Measurements from ENCODE around the gene DOCK10.

Gene DOCK10

DNA sequence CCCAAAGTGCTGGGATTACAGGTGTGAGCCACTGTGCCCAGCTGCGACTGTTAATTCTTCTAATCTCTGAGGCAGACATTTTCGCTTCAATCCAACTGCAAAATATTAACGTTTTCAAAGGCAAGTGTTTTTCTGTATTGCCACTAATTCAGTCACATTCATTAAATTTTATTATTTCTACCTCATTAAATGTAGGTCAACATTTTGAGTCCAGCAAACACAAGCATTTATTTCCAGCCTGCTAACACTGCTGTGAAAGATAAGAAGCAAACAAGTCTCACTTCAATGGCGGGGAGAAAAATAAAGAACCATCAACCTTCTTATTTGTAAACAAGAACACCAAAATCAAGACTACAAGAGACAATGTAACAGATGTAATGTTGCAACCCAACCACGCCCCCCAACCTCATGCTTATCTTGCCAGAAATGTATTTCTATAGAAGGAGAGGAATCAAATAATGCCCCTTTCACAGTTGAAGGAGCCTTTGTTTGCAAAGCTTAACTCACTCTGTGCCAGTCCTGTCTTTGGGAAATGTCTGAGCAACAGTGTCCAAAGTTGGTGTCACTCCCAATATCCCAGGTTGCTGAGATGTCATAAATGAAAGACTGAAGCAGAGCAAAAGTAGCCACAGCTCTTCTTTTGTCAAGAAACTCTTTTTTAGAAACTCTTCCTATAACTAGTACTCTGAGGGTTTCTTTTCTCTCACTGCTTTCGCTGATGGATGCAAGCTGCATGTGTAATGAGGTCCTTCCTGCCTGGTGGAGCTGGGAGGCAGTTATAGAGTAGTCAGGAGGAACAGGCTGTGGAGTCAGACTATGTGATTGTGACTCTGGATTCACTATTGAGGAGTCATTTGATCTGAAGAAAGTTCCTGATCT is 8.6 kb downstream of the DOCK10 start:
- Mint-ChIP-seq H3K9me3 (no peaks in the 10 kb centered on the region), H3K4me3 (peak overlapping the region; percentile 27), H3K4me1 (ENCODE audit: low read depth) (peaks cover 60% of the 10 kb centered on the region), H3K27me3 (ENCODE audit: low read depth) (no peaks in the 10 kb centered on the region), H3K36me3 (ENCODE audit: low read depth) (peaks cover 54% of the 10 kb centered on the region), H3K27ac (peak overlapping the region; percentile 64)

- Mint-ChIP-seq H3K4me3 (no peak overlapping the region), H3K27ac (no peak overlapping the region), H3K4me1 (ENCODE audit: low read depth) (peaks cover 58% of the 10 kb centered on the region), H3K27me3 (ENCODE audit: low read depth) (no peaks in the 10 kb centered on the region), H3K36me3 (ENCODE audit: low read depth) (peaks cover 54% of the 10 kb centered on the region), H3K9me3 (no peaks in the 10 kb centered on the region)
Measured at GRCh38 chr2:225032246-225032645, 10.0 kb downstream of the DOCK10 start.

GRCh38 chr2:225031599-225031998 is 10.7 kb downstream of the DOCK10 start:
- Mint-ChIP-seq H3K27me3 (ENCODE audit: low read depth) (no peaks in the 10 kb centered on the region), H3K27ac (no peak overlapping the region), H3K4me3 (no peak overlapping the region), H3K9me3 (no peaks in the 10 kb centered on the region), H3K36me3 (ENCODE audit: low read depth) (peaks cover 50% of the 10 kb centered on the region), H3K4me1 (ENCODE audit: low read depth) (peaks cover 58% of the 10 kb centered on the region)

DNA sequence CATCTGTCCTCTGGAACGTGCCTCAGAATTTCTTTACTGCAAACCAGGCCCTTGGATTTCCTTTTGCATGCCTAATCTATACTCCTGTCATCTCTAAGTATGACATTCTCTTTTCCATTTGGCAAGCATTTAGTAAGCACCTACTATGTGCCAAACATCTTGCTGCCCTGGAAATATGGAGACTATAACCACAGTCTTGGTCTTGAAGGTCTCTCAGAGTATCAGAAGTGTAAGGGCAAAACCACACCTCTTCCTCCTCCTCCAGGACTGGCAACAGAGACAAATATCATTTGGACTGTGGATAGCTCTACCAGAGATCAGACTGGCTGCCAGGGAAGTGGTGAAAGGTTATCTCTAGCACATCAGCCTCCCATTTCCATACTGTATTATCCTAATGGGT is 11.4 kb downstream of the DOCK10 start:
- Mint-ChIP-seq H3K4me3 (no peak overlapping the region), H3K4me1 (ENCODE audit: low read depth) (peaks cover 61% of the 10 kb centered on the region), H3K36me3 (ENCODE audit: low read depth) (peaks cover 51% of the 10 kb centered on the region), H3K27ac (no peak overlapping the region), H3K27me3 (ENCODE audit: low read depth) (no peaks in the 10 kb centered on the region), H3K9me3 (no peaks in the 10 kb centered on the region)

GRCh38 chr2:225030203-225030602 is 12.1 kb downstream of the DOCK10 start:
- H3K4me1 Mint-ChIP-seq (ENCODE audit: low read depth): peaks cover 58% of the 10 kb centered on the region
- peaks cover 47% of the 10 kb centered on the region for H3K36me3 Mint-ChIP-seq (ENCODE audit: low read depth)
- H3K4me3 Mint-ChIP-seq: peak overlapping the region; percentile 8
- peak overlapping the region; percentile 78 for H3K27ac Mint-ChIP-seq
- H3K27me3 Mint-ChIP-seq (ENCODE audit: low read depth): no peaks in the 10 kb centered on the region
- H3K9me3 Mint-ChIP-seq: no peaks in the 10 kb centered on the region

DNA sequence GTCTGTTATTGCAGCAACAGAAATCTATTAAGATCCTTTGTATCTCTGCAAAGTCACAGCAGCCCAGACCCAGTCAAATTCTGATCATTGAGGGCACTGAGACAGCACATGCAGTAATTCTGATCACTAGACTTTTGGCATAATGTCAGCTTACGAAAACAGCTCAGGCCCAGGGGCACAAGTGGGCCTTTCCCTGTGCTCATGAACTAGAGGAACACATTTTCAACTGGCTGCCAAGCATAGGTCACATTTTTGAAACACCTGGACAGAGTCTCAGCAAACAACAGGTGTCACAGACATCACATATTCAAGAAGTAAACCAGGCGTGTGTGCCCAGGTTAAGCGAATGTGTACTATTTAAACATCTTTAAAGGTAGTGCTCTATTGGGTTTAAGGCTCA is 13.7 kb downstream of the DOCK10 start:
- peaks cover 34% of the 10 kb centered on the region for H3K36me3 Mint-ChIP-seq (ENCODE audit: low read depth)
- H3K4me1 Mint-ChIP-seq (ENCODE audit: low read depth): peaks cover 48% of the 10 kb centered on the region
- H3K27me3 Mint-ChIP-seq (ENCODE audit: low read depth): no peaks in the 10 kb centered on the region
- H3K4me3 Mint-ChIP-seq: no peak overlapping the region
- no peaks in the 10 kb centered on the region for H3K9me3 Mint-ChIP-seq
- H3K27ac Mint-ChIP-seq: no peak overlapping the region

- Mint-ChIP-seq H3K27ac (peak overlapping the region; percentile 28), H3K9me3 (no peaks in the 10 kb centered on the region), H3K4me1 (ENCODE audit: low read depth) (peaks cover 52% of the 10 kb centered on the region), H3K4me3 (peak overlapping the region; percentile 38), H3K27me3 (ENCODE audit: low read depth) (no peaks in the 10 kb centered on the region), H3K36me3 (ENCODE audit: low read depth) (peaks cover 35% of the 10 kb centered on the region)
Measured at GRCh38 chr2:225027061-225027762, 15.1 kb downstream of the DOCK10 start.

DNA sequence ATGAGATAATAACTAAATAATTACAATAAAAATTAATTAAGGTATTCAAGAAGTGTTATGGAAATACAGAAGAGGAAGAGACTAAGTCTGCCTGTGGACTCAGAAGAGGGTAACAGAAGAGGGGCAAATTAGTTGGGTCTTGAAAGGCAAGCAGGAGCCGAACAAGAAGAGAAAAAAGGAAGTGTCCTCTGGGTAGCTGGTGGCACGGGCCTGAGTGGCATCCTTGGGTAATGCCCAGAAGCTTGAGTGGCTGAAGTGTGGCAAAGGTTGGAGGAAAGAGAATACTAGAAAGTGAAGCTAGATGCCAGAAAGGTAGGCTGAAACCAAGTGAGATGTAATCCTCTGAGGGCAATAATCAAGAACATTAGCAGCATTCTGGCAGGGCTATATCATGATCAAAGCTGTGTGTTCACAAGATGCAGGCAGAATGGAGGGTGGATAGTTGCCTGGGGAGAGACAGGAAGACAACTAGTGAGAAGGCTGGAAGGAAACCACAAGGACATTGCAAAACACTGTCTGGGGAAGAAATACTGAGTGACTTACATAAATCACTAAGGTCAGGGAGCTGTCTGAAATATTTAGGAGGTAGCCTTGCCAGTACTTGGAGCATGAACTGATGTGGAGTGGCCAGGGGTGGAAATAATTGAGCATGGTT is 16.2 kb downstream of the DOCK10 start:
- Mint-ChIP-seq H3K4me3 (peak overlapping the region; percentile 4), H3K36me3 (ENCODE audit: low read depth) (peaks cover 27% of the 10 kb centered on the region), H3K27me3 (ENCODE audit: low read depth) (no peaks in the 10 kb centered on the region), H3K4me1 (ENCODE audit: low read depth) (peaks cover 49% of the 10 kb centered on the region), H3K27ac (peak overlapping the region; percentile 6), H3K9me3 (no peaks in the 10 kb centered on the region)

- Mint-ChIP-seq H3K4me3 (no peak overlapping the region), H3K27ac (no peak overlapping the region), H3K4me1 (ENCODE audit: low read depth) (peaks cover 59% of the 10 kb centered on the region), H3K9me3 (no peaks in the 10 kb centered on the region), H3K27me3 (ENCODE audit: low read depth) (no peaks in the 10 kb centered on the region), H3K36me3 (ENCODE audit: low read depth) (peaks cover 26% of the 10 kb centered on the region)
Measured at GRCh38 chr2:225022188-225022587, 20.1 kb downstream of the DOCK10 start.

GRCh38 chr2:225020168-225020849 is 22.0 kb downstream of the DOCK10 start:
- Mint-ChIP-seq H3K36me3 (ENCODE audit: low read depth) (peaks cover 22% of the 10 kb centered on the region), H3K4me1 (ENCODE audit: low read depth) (peaks cover 48% of the 10 kb centered on the region), H3K27ac (no peak overlapping the region), H3K4me3 (no peak overlapping the region), H3K9me3 (no peaks in the 10 kb centered on the region), H3K27me3 (ENCODE audit: low read depth) (no peaks in the 10 kb centered on the region)

DNA sequence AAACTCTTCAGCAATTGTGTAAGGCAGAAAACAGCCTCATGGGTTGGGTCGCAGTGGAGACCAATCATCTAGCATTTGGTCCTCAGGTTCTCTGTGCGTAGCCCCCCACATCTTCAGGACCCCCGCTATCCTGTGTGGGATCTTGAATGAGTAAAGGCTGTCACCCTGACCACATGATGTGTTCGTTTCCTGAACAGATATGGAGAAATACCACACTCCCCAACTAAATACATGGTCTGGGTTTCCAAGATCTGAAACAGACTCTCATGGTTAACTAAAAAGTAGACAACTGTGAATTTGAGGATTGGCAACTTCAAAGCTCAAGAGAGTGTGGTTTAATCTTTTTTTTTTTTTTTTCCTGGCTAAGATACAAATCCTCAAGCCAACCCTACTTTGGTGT is 23.2 kb downstream of the DOCK10 start:
- Mint-ChIP-seq H3K4me3 (no peak overlapping the region), H3K9me3 (no peaks in the 10 kb centered on the region), H3K36me3 (ENCODE audit: low read depth) (peaks cover 20% of the 10 kb centered on the region), H3K4me1 (ENCODE audit: low read depth) (peaks cover 46% of the 10 kb centered on the region), H3K27ac (no peak overlapping the region), H3K27me3 (ENCODE audit: low read depth) (no peaks in the 10 kb centered on the region)

DNA sequence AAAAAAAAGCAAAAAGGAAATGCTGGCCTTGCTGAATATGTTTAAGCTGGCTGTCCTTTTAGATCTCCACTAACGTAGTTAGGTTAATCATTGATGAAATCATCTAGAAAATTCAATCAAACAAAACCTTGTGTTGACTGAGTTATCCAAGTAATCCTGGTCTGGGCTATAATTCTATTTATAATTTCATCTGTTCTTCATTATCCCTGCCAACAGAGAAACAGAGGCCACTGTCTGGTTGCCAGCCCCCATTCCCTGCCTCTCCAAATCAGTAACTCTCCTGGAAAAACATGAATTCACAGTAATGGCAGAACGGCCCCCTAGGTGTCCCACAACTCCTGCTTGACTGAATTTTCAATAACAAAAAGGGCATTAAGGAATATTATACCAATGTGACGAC is 24.6 kb downstream of the DOCK10 start:
- Mint-ChIP-seq H3K27ac (no peak overlapping the region), H3K36me3 (ENCODE audit: low read depth) (peaks cover 16% of the 10 kb centered on the region), H3K4me3 (no peak overlapping the region), H3K27me3 (ENCODE audit: low read depth) (no peaks in the 10 kb centered on the region), H3K9me3 (no peaks in the 10 kb centered on the region), H3K4me1 (ENCODE audit: low read depth) (peaks cover 47% of the 10 kb centered on the region)

DNA sequence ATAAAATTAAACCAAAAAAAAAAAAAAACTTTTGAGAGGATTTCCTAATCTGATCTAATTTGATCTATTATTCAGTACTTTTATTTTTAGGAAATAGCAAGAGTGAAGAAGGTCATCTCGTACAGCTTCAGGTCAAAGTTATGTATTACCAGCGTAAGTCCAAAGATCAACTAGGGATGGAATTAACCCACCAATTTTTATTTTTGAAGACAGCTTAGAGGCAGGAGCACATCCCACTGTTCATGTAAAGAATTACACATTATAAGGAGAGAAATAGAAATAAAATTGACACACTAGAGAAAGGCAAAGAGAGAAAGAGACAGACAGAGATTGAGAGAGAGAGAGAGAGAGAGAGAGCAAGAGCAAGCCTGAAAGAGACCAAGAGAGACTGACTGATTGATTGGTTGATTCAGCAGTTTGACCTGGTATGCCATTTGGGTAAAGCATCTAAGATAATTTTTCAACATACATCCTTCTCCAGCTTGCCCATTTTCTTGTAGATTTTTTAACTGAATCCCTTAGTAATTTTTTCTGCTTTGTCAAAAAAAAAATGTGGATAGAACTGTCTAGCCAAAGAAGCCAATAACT is 25.1 kb downstream of the DOCK10 start:
- Mint-ChIP-seq H3K36me3 (ENCODE audit: low read depth) (peaks cover 13% of the 10 kb centered on the region), H3K27ac (no peak overlapping the region)

More for the DNA sequence above, 25.1 kb downstream of the DOCK10 start:
- no peak overlapping the region for H3K4me3 Mint-ChIP-seq
- no peaks in the 10 kb centered on the region for H3K9me3 Mint-ChIP-seq
- no peaks in the 10 kb centered on the region for H3K27me3 Mint-ChIP-seq (ENCODE audit: low read depth)
- peaks cover 46% of the 10 kb centered on the region for H3K4me1 Mint-ChIP-seq (ENCODE audit: low read depth)

Data from T-helper 1 cell treated with Interleukin-12 subunit alpha and Interleukin-12 subunit beta and Interleukin-4 antibody, amounts not matched to agents 30 μg/mL and 1 μg/mL, for 36 hours (primary cell).